HEK293T (cell line): Measurements from ENCODE around the gene TBC1D5.
A peak's percentile ranks its signal among the peaks of the same experiment; 100 is the strongest.
"Not testable (repeated sequence)": the region's sequence is repeated elsewhere in the genome, so short reads cannot be mapped to it uniquely, and the experiment has no call there.

Source experiments
- BHLHE40 ChIP-seq: fragments of 450-650 bp; IDR thresholded peaks from 2 replicates; pipeline ENCODE4 v1.6.1; 2016; ENCODE audit warnings: mild to moderate bottlenecking, moderate library complexity, borderline replicate concordance
- CTBP1 ChIP-seq: fragments of 450-650 bp; IDR thresholded peaks from 2 replicates; pipeline ENCODE4 v1.6.1; 2016; ENCODE audit warnings: borderline replicate concordance
- ELF4 ChIP-seq: fragments of 450-650 bp; IDR thresholded peaks from 2 replicates; pipeline ENCODE4 v1.6.1; 2017; ENCODE audit warnings: antibody characterized with exemption
- FOXA1 ChIP-seq: fragments of 450-650 bp; IDR thresholded peaks from 2 replicates; pipeline ENCODE4 v1.6.1; 2016; ENCODE audit warnings: mild to moderate bottlenecking
- FOXM1 ChIP-seq: fragments of 450-650 bp; IDR thresholded peaks from 2 replicates; pipeline ENCODE4 v1.6.1; 2017; ENCODE audit warnings: mild to moderate bottlenecking, borderline replicate concordance
- HDGF ChIP-seq: fragments of 450-650 bp; IDR thresholded peaks from 2 replicates; pipeline ENCODE4 v1.6.1; 2017; ENCODE audit warnings: antibody characterized with exemption, borderline replicate concordance
- L3MBTL2 ChIP-seq: fragments of 450-650 bp; conservative IDR thresholded peaks from 2 replicates; pipeline ENCODE4 v1.6.1; 2016; ENCODE audit warnings: mild to moderate bottlenecking
- SP1 ChIP-seq: fragments of 450-650 bp; IDR thresholded peaks from 2 replicates; pipeline ENCODE4 v1.6.1; 2017
- SUZ12 ChIP-seq: fragments of 450-650 bp; IDR thresholded peaks from 2 replicates; pipeline ENCODE4 v1.6.1; 2016; ENCODE audit warnings: mild to moderate bottlenecking
- TARDBP ChIP-seq: fragments of 450-650 bp; IDR thresholded peaks from 2 replicates; pipeline ENCODE4 v1.6.1; 2016
- ZNF384 ChIP-seq: fragments of 450-650 bp; IDR thresholded peaks from 2 replicates; pipeline ENCODE4 v1.6.1; 2016
- TF ChIP-seq, protein P1 (sequence below): fragments of 450-650 bp; IDR thresholded peaks from 2 replicates; pipeline ENCODE4 v1.6.1; 2016

DNA sequence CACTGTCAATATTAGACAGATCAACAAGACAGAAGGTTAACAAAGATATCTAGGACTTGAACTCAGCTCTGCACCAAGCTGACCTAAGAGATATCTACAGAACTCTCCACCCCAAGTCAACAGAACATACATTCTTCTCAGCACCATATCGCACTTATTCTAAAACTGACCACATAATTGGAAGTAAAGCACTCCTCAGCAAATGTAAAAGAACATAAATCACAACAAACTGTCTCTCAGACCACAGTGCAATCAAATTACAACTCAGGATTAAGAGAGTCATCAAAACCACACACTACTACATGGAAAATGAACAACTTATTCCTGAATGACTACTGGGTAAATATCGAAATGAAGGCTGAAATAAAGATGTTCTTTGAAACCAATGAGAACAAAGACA lies 46.8 kb downstream of the TBC1D5 start:
- not testable (repeated sequence) for TF ChIP-seq ELF4, SP1, FOXA1, HDGF, SUZ12, L3MBTL2, ZNF384, TARDBP, CTBP1, BHLHE40, FOXM1
- TF ChIP-seq, protein P1, sequence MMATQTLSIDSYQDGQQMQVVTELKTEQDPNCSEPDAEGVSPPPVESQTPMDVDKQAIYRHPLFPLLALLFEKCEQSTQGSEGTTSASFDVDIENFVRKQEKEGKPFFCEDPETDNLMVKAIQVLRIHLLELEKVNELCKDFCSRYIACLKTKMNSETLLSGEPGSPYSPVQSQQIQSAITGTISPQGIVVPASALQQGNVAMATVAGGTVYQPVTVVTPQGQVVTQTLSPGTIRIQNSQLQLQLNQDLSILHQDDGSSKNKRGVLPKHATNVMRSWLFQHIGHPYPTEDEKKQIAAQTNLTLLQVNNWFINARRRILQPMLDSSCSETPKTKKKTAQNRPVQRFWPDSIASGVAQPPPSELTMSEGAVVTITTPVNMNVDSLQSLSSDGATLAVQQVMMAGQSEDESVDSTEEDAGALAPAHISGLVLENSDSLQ = 0 out of 2 replicates have a peak, but pooled peaks have one; percentile 18
